HL-60 (cell line): ENCODE results near the gene SPAG17.

ENCODE experiments used
- DNase-seq, 2 experiments: peaks; one replicate each; pipeline ENCODE4 v3.0.0-alpha.2; 2010 to 2020; ENCODE audit warnings: low read depth in 1 of 2, low spot score in 1 of 2
- H3K27ac ChIP-seq: fragments of 250-450 bp; sonication (Bioruptor Pico); replicated peaks from 2 replicates; pipeline ENCODE4 v1.5.1; 2020; ENCODE audit warnings: mild to moderate bottlenecking, moderate library complexity
- H3K27me3 ChIP-seq: fragments of 250-450 bp; sonication (Bioruptor Pico); 2 replicates; pipeline ENCODE4 v1.5.1; 2021; ENCODE audit warnings: mild to moderate bottlenecking, moderate library complexity; ENCODE audit not compliant: insufficient read depth, poor library complexity, severe bottlenecking
- H3K4me3 ChIP-seq: replicated peaks from 2 replicates; pipeline ENCODE4 v1.5.1; 2011; ENCODE audit warnings: mild to moderate bottlenecking, control low read depth, low read length; ENCODE audit not compliant: insufficient read depth
- GABPA ChIP-seq: IDR thresholded peaks from 2 replicates; pipeline ENCODE4 v1.6.1; 2012; ENCODE audit warnings: low read depth
- POLR2AphosphoS5 ChIP-seq: IDR thresholded peaks from 2 replicates; pipeline ENCODE4 v1.6.1; 2012; ENCODE audit warnings: low read depth
- SPI1 ChIP-seq: IDR thresholded peaks from 2 replicates; pipeline ENCODE4 v1.6.1; 2012; ENCODE audit warnings: low read depth, mild to moderate bottlenecking, borderline replicate concordance
- TF ChIP-seq, protein P1 (sequence below): IDR thresholded peaks from one replicate; pipeline ENCODE4 v1.5.1; 2011; ENCODE audit warnings: low read length, control low read depth, inconsistent platforms; ENCODE audit not compliant: insufficient read depth
- TF ChIP-seq, protein P2 (sequence below): IDR thresholded peaks from 2 replicates; pipeline ENCODE4 v1.6.1; 2012; ENCODE audit warnings: low read depth; ENCODE audit not compliant: insufficient replicate concordance

The SPAG17 gene

DNA sequence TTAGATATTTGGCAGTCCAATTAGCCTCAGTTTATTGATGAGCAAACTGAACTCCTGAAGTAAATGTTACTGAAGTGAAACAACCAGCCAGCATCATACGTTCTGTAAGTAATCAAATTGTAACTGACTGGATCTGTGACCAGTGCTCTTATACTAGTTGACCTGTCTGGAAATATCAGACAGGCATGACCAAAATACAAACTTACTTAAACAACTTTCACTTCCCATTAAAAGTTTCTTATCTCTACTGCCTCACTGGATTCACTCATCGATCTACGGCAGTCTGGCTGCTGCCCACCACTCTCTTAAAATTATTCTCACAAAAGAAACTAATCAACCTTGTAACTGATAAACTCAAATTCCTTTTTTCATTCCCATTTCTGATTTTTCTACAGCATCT lies 199.1 kb downstream of the SPAG17 start:
- Histone ChIP-seq H3K4me3 (no peak overlapping the region), H3K27ac (no peak overlapping the region), H3K27me3 (peaks cover 5% of the 10 kb centered on the region)
- TF ChIP-seq POLR2AphosphoS5 (no peak), GABPA (no peak), SPI1 (no peak)
- TF ChIP-seq, protein P1, sequence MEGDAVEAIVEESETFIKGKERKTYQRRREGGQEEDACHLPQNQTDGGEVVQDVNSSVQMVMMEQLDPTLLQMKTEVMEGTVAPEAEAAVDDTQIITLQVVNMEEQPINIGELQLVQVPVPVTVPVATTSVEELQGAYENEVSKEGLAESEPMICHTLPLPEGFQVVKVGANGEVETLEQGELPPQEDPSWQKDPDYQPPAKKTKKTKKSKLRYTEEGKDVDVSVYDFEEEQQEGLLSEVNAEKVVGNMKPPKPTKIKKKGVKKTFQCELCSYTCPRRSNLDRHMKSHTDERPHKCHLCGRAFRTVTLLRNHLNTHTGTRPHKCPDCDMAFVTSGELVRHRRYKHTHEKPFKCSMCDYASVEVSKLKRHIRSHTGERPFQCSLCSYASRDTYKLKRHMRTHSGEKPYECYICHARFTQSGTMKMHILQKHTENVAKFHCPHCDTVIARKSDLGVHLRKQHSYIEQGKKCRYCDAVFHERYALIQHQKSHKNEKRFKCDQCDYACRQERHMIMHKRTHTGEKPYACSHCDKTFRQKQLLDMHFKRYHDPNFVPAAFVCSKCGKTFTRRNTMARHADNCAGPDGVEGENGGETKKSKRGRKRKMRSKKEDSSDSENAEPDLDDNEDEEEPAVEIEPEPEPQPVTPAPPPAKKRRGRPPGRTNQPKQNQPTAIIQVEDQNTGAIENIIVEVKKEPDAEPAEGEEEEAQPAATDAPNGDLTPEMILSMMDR = no peak
- TF ChIP-seq, protein P2, sequence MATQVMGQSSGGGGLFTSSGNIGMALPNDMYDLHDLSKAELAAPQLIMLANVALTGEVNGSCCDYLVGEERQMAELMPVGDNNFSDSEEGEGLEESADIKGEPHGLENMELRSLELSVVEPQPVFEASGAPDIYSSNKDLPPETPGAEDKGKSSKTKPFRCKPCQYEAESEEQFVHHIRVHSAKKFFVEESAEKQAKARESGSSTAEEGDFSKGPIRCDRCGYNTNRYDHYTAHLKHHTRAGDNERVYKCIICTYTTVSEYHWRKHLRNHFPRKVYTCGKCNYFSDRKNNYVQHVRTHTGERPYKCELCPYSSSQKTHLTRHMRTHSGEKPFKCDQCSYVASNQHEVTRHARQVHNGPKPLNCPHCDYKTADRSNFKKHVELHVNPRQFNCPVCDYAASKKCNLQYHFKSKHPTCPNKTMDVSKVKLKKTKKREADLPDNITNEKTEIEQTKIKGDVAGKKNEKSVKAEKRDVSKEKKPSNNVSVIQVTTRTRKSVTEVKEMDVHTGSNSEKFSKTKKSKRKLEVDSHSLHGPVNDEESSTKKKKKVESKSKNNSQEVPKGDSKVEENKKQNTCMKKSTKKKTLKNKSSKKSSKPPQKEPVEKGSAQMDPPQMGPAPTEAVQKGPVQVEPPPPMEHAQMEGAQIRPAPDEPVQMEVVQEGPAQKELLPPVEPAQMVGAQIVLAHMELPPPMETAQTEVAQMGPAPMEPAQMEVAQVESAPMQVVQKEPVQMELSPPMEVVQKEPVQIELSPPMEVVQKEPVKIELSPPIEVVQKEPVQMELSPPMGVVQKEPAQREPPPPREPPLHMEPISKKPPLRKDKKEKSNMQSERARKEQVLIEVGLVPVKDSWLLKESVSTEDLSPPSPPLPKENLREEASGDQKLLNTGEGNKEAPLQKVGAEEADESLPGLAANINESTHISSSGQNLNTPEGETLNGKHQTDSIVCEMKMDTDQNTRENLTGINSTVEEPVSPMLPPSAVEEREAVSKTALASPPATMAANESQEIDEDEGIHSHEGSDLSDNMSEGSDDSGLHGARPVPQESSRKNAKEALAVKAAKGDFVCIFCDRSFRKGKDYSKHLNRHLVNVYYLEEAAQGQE = no peak
- DNase-seq = no peak

DNA sequence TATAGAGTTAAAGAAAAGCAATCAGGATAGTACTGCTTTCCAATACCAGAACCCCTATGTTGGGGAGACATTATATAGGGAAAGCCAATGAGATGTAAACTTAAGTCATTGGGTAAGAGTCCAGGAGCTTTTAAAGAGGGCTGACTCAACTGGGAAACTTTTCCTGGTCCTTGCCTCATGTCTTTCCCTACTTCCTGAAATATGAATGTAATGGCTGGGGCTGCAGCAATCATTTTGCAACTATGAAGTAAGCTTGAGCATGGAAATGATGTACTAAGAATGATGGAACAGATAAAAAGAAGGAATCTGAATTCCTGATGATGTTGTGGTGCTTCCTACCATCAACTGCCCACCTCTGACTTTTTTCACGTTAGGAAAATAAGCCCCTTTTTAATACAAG lies 199.8 kb downstream of the SPAG17 start:
- peaks cover 5% of the 10 kb centered on the region for H3K27me3 ChIP-seq
- H3K4me3 ChIP-seq = no peak overlapping the region
- H3K27ac ChIP-seq = no peak overlapping the region
- TF ChIP-seq, protein P1 = no peak
- TF ChIP-seq GABPA = no peak
- TF ChIP-seq SPI1 = no peak
- no peak for TF ChIP-seq POLR2AphosphoS5
- TF ChIP-seq, protein P2 = no peak
- DNase-seq = no peak

DNA sequence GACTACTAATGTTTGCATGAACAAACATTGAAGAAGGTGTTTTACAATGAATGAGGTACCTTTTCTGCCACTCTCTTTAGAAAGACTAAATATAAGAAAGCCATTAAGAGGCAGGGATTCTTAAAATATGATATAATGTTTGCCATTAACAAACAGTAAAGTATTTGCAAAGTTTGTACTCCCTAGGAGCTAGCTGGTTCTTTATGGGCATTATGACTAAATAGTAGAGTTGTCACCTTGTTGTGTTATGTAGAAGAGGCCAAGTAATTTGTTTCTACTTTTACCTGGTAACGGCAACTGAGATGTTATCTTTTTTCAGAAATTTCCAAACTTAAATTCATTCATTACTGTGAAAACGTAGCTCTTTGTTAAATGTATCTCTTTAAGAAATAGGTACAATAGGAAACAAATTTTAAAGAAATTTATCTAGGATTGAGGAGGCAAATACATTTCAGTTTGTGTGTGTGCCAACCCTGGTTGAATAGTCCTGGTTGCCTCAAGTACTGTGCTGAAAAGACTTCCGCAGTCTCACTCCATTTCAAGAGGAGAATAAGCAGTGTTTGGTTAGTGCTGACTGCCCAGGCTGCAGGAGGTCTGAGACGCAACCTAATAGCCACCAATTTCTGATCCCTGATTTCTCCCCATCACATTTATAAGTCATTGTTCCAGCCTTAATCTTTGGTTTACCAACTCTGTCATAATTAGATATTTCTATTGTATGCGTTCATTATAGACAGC lies 203.4 kb downstream of the SPAG17 start:
- TF ChIP-seq GABPA (no peak), SPI1 (no peak)
- TF ChIP-seq, protein P2 = no peak
- Histone ChIP-seq H3K27me3 (peaks cover 5% of the 10 kb centered on the region), H3K27ac (no peak overlapping the region), H3K4me3 (no peak overlapping the region)
- no peak for DNase-seq
